ENCODE measurements around the gene PARD6B. TPM values are rescaled to one million over a fixed set of nuclear protein-coding genes. Genes with fewer than 3 reads are reported as not detected.

PARD6B gene
- total and polyA plus RNA-seq, 2 of the 13 experiments (the other 11 are each of a cell fraction or from before 2014, with no cell fraction given), result 6.9 to 22.2 TPM

DNA sequence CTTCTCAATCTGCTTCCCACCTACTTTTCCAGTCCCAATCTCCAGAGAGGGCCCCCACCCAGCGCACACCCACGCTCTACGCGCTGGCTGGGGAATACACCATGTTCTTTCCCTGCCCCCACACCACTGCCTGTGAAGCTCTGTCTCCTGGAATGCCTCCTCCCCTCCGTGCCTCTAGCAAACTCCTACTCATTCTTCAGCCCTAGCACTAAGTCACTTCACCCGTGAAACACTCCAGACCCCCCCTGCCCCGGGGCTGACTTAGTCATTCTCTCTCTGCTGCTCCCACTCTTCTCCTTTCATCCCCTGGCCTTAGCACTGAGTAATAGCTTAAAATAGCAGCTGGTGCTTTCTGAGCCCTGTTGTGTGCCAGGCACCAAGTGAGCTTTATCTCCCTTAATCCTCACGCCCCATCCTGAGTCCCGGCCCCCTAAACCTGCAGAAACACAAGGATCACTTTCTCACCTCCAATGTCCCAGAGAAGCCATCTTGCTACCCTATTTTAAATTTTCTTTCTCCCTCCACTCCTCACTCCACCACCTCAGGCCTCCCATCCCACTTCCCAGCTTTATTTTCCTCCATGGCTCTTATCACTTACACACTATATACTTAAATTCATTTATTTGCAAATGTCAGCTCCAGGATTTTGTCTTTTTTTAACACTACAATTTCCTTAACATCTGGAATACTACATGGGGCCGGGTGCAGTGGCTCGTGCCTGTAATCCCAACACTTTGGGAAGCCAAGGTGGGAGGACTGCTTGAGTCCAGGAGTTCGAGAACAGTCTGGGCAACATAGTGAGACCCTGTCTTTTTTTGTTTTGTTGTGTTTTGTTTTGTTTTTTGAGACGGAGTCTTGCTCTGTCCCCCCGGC is 6.3 kb upstream of the PARD6B start (continued):
- TF ChIP-seq, protein P1, sequence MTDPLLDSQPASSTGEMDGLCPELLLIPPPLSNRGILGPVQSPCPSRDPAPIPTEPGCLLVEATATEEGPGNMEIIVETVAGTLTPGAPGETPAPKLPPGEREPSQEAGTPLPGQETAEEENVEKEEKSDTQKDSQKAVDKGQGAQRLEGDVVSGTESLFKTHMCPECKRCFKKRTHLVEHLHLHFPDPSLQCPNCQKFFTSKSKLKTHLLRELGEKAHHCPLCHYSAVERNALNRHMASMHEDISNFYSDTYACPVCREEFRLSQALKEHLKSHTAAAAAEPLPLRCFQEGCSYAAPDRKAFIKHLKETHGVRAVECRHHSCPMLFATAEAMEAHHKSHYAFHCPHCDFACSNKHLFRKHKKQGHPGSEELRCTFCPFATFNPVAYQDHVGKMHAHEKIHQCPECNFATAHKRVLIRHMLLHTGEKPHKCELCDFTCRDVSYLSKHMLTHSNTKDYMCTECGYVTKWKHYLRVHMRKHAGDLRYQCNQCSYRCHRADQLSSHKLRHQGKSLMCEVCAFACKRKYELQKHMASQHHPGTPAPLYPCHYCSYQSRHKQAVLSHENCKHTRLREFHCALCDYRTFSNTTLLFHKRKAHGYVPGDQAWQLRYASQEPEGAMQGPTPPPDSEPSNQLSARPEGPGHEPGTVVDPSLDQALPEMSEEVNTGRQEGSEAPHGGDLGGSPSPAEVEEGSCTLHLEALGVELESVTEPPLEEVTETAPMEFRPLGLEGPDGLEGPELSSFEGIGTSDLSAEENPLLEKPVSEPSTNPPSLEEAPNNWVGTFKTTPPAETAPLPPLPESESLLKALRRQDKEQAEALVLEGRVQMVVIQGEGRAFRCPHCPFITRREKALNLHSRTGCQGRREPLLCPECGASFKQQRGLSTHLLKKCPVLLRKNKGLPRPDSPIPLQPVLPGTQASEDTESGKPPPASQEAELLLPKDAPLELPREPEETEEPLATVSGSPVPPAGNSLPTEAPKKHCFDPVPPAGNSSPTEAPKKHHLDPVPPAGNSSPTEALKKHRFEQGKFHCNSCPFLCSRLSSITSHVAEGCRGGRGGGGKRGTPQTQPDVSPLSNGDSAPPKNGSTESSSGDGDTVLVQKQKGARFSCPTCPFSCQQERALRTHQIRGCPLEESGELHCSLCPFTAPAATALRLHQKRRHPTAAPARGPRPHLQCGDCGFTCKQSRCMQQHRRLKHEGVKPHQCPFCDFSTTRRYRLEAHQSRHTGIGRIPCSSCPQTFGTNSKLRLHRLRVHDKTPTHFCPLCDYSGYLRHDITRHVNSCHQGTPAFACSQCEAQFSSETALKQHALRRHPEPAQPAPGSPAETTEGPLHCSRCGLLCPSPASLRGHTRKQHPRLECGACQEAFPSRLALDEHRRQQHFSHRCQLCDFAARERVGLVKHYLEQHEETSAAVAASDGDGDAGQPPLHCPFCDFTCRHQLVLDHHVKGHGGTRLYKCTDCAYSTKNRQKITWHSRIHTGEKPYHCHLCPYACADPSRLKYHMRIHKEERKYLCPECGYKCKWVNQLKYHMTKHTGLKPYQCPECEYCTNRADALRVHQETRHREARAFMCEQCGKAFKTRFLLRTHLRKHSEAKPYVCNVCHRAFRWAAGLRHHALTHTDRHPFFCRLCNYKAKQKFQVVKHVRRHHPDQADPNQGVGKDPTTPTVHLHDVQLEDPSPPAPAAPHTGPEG (CRISPR knock-in tag; IDR thresholded peaks at IDR 0.05), result 0 out of 2 replicates have a peak, but pooled peaks have one; percentile 25
- TF ChIP-seq ZSCAN31 (CRISPR knock-in tag; IDR thresholded peaks at IDR 0.05; ENCODE audit: low read depth) (0 out of 2 replicates have a peak, but pooled peaks have one; percentile 20), RFX1 (IDR thresholded peaks at IDR 0.05) (no peak), GATAD2A (CRISPR knock-in tag; IDR thresholded peaks at IDR 0.05) (peak; percentile 72), HMG20A (CRISPR knock-in tag; IDR thresholded peaks at IDR 0.05; ENCODE audit: borderline replicate concordance) (peak; percentile 55; the same call in 1 of the 2 replicates), DMAP1 (CRISPR knock-in tag; IDR thresholded peaks at IDR 0.05) (0 out of 2 replicates have a peak, but pooled peaks have one; percentile 31), RARA (CRISPR knock-in tag; IDR thresholded peaks at IDR 0.05) (0 out of 2 replicates have a peak, but pooled peaks have one; percentile 5), GTF2F1 (IDR thresholded peaks at IDR 0.05; ENCODE audit: low read length) (no peak), TEAD3 (CRISPR knock-in tag; optimal IDR thresholded peaks at IDR 0.05; ENCODE audit: borderline replicate concordance) (peak; percentile 81)
- TF ChIP-seq, protein P2, sequence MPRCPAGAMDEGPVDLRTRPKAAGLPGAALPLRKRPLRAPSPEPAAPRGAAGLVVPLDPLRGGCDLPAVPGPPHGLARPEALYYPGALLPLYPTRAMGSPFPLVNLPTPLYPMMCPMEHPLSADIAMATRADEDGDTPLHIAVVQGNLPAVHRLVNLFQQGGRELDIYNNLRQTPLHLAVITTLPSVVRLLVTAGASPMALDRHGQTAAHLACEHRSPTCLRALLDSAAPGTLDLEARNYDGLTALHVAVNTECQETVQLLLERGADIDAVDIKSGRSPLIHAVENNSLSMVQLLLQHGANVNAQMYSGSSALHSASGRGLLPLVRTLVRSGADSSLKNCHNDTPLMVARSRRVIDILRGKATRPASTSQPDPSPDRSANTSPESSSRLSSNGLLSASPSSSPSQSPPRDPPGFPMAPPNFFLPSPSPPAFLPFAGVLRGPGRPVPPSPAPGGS (CRISPR knock-in tag; IDR thresholded peaks at IDR 0.05), result peak; percentile 46; the same call in 1 of the 2 replicates
- TF ChIP-seq, protein P3, sequence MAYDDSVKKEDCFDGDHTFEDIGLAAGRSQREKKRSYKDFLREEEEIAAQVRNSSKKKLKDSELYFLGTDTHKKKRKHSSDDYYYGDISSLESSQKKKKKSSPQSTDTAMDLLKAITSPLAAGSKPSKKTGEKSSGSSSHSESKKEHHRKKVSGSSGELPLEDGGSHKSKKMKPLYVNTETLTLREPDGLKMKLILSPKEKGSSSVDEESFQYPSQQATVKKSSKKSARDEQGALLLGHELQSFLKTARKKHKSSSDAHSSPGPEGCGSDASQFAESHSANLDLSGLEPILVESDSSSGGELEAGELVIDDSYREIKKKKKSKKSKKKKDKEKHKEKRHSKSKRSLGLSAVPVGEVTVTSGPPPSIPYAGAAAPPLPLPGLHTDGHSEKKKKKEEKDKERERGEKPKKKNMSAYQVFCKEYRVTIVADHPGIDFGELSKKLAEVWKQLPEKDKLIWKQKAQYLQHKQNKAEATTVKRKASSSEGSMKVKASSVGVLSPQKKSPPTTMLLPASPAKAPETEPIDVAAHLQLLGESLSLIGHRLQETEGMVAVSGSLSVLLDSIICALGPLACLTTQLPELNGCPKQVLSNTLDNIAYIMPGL (CRISPR knock-in tag; IDR thresholded peaks at IDR 0.05; ENCODE audit: borderline replicate concordance in 1 of 2, low read depth in 1 of 2), result 0 out of 4 replicates have a peak, but pooled peaks of 1 of the 2 experiments have one; percentile 21
- TF ChIP-seq, protein P4, sequence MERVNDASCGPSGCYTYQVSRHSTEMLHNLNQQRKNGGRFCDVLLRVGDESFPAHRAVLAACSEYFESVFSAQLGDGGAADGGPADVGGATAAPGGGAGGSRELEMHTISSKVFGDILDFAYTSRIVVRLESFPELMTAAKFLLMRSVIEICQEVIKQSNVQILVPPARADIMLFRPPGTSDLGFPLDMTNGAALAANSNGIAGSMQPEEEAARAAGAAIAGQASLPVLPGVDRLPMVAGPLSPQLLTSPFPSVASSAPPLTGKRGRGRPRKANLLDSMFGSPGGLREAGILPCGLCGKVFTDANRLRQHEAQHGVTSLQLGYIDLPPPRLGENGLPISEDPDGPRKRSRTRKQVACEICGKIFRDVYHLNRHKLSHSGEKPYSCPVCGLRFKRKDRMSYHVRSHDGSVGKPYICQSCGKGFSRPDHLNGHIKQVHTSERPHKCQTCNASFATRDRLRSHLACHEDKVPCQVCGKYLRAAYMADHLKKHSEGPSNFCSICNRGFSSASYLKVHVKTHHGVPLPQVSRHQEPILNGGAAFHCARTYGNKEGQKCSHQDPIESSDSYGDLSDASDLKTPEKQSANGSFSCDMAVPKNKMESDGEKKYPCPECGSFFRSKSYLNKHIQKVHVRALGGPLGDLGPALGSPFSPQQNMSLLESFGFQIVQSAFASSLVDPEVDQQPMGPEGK (CRISPR knock-in tag; IDR thresholded peaks at IDR 0.05), result peak; percentile 69; the same call in 1 of the 2 replicates
- TF ChIP-seq, protein P5, sequence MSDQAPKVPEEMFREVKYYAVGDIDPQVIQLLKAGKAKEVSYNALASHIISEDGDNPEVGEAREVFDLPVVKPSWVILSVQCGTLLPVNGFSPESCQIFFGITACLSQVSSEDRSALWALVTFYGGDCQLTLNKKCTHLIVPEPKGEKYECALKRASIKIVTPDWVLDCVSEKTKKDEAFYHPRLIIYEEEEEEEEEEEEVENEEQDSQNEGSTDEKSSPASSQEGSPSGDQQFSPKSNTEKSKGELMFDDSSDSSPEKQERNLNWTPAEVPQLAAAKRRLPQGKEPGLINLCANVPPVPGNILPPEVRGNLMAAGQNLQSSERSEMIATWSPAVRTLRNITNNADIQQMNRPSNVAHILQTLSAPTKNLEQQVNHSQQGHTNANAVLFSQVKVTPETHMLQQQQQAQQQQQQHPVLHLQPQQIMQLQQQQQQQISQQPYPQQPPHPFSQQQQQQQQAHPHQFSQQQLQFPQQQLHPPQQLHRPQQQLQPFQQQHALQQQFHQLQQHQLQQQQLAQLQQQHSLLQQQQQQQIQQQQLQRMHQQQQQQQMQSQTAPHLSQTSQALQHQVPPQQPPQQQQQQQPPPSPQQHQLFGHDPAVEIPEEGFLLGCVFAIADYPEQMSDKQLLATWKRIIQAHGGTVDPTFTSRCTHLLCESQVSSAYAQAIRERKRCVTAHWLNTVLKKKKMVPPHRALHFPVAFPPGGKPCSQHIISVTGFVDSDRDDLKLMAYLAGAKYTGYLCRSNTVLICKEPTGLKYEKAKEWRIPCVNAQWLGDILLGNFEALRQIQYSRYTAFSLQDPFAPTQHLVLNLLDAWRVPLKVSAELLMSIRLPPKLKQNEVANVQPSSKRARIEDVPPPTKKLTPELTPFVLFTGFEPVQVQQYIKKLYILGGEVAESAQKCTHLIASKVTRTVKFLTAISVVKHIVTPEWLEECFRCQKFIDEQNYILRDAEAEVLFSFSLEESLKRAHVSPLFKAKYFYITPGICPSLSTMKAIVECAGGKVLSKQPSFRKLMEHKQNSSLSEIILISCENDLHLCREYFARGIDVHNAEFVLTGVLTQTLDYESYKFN (CRISPR knock-in tag; conservative IDR thresholded peaks at IDR 0.05), result 0 out of 2 replicates have a peak, but pooled peaks have one; percentile 34

Measured in HepG2 (cell line).